Effector memory CD8-positive, alpha-beta T cell (primary cell): ENCODE results near the gene MYL7.

Experiments
- ATAC-seq: fragments of 150-1000 bp; cut with Tn5 transposase; replicated peaks from 2 replicates; pipeline ENCODE4 v1.10.0; 2021; ENCODE audit warnings: mild to moderate bottlenecking, moderate library complexity
- DNase-seq, 3 experiments: peaks; one replicate each; pipeline ENCODE4 v3.0.0; 2021
- H3K27ac Mint-ChIP-seq, 2 donors: one replicate each; pipeline ENCODE4 v1.8.0; 2022; ENCODE audit warnings: mild to moderate bottlenecking in 2 of 2, mixed read lengths in 2 of 2, moderate library complexity in 2 of 2
- H3K27me3 Mint-ChIP-seq, 2 donors: one replicate each; pipeline ENCODE4 v1.8.0; 2022; ENCODE audit warnings: mixed read lengths in 2 of 2
- H3K36me3 Mint-ChIP-seq: one replicate; pipeline ENCODE4 v1.8.0; 2022; ENCODE audit warnings: mild to moderate bottlenecking, moderate library complexity, mixed read lengths; ENCODE audit not compliant: insufficient read depth
- H3K4me1 Mint-ChIP-seq, 2 donors: one replicate each; pipeline ENCODE4 v1.8.0; 2022; ENCODE audit warnings: low read depth in 2 of 2, mixed read lengths in 2 of 2
- H3K4me3 Mint-ChIP-seq, 2 donors: one replicate each; pipeline ENCODE4 v1.8.0; 2022; ENCODE audit warnings: mild to moderate bottlenecking in 2 of 2, mixed read lengths in 2 of 2, moderate library complexity in 2 of 2
- H3K9me3 Mint-ChIP-seq, 2 donors: one replicate each; pipeline ENCODE4 v1.8.0; 2022; ENCODE audit warnings: mixed read lengths in 2 of 2

MYL7 gene

DNA sequence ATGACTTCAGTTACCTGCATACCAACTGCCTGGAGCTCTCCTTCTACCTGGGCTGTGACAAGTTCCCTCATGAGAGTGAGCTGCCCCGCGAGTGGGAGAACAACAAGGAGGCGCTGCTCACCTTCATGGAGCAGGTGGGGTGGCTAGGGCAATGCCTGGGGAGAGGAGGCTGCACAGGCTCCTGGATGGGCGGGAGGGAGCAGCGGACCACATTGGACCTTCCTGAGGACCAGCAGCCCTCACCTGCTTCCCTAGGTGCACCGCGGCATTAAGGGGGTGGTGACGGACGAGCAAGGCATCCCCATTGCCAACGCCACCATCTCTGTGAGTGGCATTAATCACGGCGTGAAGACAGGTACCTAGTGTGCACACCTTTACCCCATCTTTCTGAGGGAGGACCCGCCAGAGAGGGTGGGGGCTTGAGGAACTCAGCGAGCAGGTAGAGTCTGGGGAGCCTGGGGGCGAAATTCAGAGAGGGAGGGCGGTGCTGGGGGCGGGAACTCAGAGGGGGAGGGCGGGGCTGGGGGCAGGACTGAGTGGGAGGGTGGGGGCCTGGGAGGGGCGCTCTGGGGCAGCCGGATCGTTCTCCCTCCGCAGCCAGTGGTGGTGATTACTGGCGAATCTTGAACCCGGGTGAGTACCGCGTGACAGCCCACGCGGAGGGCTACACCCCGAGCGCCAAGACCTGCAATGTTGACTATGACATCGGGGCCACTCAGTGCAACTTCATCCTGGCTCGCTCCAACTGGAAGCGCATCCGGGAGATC is 28.0 kb downstream of the MYL7 start:
- Mint-ChIP-seq H3K9me3 (no peaks in the 10 kb centered on the region), H3K4me1 (peaks cover 0 to 4% of the 10 kb centered on the region in 2 donors), H3K27me3 (peaks cover 0 to 8% of the 10 kb centered on the region in 2 donors), H3K36me3 (no peaks in the 10 kb centered on the region), H3K27ac (no peak overlapping the region), H3K4me3 (no peak overlapping the region)
- ATAC-seq, result no peak
- no peak for DNase-seq

DNA sequence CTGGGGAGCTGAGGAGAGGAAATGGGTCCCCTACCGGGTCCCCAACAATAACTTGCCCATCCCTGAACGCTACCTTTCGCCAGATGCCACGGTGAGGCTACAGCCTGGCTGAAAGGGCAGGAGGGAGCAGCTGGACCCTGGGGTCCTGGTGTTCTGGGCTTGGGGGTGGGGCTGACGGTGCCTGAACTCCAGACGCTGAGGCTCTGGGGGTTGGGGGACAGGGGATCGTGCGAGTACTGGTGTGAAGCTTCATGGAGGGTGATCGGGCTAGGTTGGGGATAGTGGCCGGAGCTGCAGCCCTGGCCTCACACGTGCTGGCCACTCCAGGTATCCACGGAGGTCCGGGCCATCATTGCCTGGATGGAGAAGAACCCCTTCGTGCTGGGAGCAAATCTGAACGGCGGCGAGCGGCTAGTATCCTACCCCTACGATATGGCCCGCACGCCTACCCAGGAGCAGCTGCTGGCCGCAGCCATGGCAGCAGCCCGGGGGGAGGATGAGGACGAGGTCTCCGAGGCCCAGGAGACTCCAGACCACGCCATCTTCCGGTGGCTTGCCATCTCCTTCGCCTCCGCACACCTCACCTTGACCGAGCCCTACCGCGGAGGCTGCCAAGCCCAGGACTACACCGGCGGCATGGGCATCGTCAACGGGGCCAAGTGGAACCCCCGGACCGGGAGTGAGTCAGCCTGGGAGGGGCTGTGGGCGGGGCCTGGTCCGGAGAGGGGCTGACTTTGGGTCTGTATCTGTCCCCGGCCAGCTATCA is 28.7 kb downstream of the MYL7 start:
- H3K9me3 Mint-ChIP-seq, result no peaks in the 10 kb centered on the region
- ATAC-seq, result no peak
- no peak overlapping the region for H3K4me3 Mint-ChIP-seq
- H3K27ac Mint-ChIP-seq, result no peak overlapping the region
- DNase-seq, result no peak
- peaks cover 0 to 16% of the 10 kb centered on the region in 2 donors for H3K27me3 Mint-ChIP-seq
- no peaks in the 10 kb centered on the region for H3K4me1 Mint-ChIP-seq
- H3K36me3 Mint-ChIP-seq, result no peaks in the 10 kb centered on the region

DNA sequence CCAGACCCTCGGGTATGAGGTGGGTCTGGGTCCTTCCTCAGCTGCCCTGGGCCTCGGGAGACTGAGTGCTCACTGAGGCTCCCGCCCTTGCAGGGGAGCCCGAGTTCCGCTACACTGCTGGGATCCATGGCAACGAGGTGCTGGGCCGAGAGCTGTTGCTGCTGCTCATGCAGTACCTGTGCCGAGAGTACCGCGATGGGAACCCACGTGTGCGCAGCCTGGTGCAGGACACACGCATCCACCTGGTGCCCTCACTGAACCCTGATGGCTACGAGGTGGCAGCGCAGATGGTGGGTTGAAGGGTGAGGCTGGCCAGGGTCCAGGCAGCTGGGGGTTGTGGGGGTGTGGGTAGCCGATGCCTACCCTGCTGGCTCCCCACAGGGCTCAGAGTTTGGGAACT is 29.4 kb downstream of the MYL7 start:
- Mint-ChIP-seq H3K4me3 (no peak overlapping the region), H3K27me3 (peaks cover 0 to 21% of the 10 kb centered on the region in 2 donors), H3K4me1 (no peaks in the 10 kb centered on the region), H3K9me3 (no peaks in the 10 kb centered on the region), H3K36me3 (no peaks in the 10 kb centered on the region), H3K27ac (no peak overlapping the region)
- ATAC-seq (no peak), DNase-seq (no peak)

DNA sequence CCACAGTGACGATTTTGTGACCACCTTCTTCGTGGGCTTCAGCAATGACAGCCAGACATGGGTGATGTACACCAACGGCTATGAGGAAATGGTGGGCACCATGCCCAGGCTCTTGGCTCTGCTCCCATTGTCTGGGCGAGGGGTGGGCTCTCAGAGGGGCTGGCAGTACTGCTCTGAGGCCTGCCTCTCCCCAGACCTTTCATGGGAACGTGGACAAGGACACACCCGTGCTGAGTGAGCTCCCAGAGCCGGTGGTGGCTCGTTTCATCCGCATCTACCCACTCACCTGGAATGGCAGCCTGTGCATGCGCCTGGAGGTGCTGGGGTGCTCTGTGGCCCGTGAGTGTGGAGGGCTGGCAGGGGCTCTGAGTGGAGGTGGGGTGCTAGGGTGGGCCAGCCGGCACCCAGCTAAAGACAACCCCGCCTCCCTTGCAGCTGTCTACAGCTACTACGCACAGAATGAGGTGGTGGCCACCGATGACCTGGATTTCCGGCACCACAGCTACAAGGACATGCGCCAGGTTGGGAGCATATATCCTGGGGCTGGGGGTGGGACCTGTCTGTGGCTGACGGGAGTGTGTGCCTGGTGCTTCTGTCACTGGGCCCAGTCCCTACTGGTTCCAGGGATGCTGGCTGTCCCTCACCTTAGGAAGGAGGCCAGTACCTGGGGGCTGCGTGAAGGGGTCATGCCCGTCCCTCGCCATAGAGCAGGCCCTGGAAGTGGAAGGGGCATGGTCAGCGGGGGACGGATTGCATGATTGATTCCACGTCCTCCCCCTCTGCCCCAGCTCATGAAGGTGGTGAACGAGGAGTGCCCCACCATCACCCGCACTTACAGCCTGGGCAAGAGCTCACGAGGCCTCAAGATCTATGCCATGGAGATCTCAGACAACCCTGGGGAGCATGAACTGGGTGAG is 30.2 kb downstream of the MYL7 start:
- no peaks in the 10 kb centered on the region for H3K4me1 Mint-ChIP-seq
- no peak overlapping the region for H3K4me3 Mint-ChIP-seq
- H3K27me3 Mint-ChIP-seq, result peaks cover 5 to 28% of the 10 kb centered on the region in 2 donors
- H3K9me3 Mint-ChIP-seq, result no peaks in the 10 kb centered on the region
- DNase-seq (no peak), ATAC-seq (no peak)
- H3K27ac Mint-ChIP-seq, result no peak overlapping the region
- H3K36me3 Mint-ChIP-seq, result no peaks in the 10 kb centered on the region

DNA sequence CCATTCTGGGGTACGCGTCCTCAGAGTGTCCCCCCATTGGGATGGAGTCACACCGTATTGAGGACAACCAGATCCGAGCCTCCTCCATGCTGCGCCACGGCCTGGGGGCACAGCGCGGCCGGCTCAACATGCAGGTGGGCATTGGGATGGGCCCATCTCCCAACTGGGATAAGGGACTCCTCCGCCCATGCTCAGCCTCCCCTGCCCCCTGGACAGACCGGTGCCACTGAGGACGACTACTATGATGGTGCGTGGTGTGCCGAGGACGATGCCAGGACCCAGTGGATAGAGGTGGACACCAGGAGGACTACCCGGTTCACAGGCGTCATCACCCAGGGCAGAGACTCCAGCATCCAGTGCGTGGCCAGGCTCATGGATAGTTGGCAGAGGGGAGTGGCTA is 31.1 kb downstream of the MYL7 start:
- H3K4me1 Mint-ChIP-seq, result peaks cover 0 to 2% of the 10 kb centered on the region in 2 donors

DNA sequence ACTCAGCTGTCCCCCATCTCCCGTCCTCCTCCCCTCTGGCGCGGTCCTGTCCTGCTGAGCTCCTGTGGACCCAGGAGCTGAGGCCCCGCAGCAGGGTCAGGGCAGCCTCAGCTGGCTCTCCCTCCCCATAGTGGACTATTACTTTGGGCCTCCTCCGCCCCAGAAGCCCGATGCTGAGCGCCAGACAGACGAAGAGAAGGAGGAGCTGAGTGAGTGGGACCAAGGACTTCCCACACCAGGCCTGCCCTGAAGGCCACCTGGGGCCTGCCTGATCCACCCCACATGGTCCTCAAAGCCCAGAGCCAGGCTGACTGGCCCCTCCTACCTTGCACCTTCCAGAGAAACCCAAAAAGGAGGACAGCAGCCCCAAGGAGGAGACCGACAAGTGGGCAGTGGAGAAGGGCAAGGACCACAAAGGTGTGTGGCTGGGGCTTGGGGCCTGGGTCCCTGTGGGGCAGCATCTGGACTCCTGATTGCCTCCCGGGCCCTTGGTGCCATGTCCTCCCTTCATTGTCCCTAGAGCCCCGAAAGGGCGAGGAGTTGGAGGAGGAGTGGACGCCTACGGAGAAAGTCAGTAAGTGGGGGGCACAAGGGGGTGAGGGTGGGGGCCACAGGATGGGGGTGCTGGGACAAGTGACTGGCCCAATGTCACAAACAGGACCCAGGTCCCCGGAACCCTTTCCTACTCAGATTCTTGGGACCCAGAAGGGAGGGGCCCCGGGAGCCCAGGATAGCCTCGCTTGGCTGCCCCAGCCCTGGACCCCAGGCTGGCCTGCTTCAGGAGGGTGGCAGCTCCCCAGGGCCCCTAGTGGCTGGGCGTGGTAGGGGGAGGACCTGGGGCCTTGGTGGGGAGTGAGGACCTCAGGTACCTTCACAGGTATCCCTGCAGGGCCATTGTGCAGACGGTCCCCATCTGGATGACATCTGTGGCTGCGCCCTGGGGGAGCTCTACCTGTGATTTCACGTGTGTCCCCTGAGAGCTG is 32.1 kb downstream of the MYL7 start:
- peaks cover 17 to 41% of the 10 kb centered on the region in 2 donors for H3K27me3 Mint-ChIP-seq
- DNase-seq, result no peak
- no peak for ATAC-seq
- H3K27ac Mint-ChIP-seq, result no peak overlapping the region
- H3K36me3 Mint-ChIP-seq, result no peaks in the 10 kb centered on the region
- H3K4me3 Mint-ChIP-seq, result no peak overlapping the region
- no peaks in the 10 kb centered on the region for H3K9me3 Mint-ChIP-seq
- H3K4me1 Mint-ChIP-seq, result peaks cover 0 to 2% of the 10 kb centered on the region in 2 donors

More for the DNA sequence above, 31.1 kb downstream of the MYL7 start:
- Mint-ChIP-seq H3K36me3 (no peaks in the 10 kb centered on the region), H3K4me3 (no peak overlapping the region), H3K27me3 (peaks cover 15 to 38% of the 10 kb centered on the region in 2 donors), H3K27ac (no peak overlapping the region), H3K9me3 (no peaks in the 10 kb centered on the region)
- DNase-seq (no peak), ATAC-seq (no peak)

DNA sequence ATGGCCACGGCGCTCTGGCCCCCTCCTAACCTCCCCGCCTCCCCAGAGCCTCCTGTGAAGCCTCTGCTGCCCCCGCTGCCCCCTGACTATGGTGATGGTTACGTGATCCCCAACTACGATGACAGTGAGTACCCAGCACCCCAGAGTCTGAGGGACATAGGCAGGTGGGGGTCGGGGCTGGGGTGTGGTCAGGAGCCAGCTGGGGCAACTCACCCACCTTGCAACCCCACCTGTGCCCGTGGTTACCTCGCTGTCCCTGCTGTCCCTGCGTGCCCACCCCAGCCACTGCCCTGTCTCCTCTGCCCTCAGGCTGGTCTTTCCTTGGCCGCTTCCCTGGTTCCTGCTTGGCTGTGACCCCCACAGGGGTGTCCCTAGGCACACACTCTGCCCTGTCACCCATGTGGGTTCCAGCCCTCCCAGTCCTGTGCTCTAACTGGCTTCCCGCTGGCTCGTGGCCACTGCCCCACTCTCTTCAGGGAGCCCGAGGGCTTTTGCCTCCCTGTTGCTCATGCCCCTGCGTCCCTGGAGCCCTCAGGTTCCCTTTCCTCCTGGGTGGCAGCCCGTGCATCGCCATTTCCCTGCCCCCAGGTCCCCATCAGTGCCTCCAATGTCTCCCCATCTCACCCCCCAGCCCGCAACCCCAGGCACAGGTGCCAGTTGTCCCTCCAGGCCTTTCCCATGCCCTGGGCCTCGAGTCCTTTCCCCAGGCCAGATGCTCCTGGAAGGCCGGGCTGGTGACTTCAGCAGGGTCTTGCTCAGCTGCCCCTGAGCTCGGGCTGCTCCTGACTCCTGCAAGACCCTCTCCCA is 33.0 kb downstream of the MYL7 start:
- no peak overlapping the region for H3K27ac Mint-ChIP-seq
- DNase-seq (no peak), ATAC-seq (no peak)
- H3K27me3 Mint-ChIP-seq, result peaks cover 22 to 48% of the 10 kb centered on the region in 2 donors
- no peaks in the 10 kb centered on the region for H3K36me3 Mint-ChIP-seq
- no peak overlapping the region for H3K4me3 Mint-ChIP-seq
- peaks cover 0 to 3% of the 10 kb centered on the region in 2 donors for H3K4me1 Mint-ChIP-seq
- H3K9me3 Mint-ChIP-seq, result no peaks in the 10 kb centered on the region

DNA sequence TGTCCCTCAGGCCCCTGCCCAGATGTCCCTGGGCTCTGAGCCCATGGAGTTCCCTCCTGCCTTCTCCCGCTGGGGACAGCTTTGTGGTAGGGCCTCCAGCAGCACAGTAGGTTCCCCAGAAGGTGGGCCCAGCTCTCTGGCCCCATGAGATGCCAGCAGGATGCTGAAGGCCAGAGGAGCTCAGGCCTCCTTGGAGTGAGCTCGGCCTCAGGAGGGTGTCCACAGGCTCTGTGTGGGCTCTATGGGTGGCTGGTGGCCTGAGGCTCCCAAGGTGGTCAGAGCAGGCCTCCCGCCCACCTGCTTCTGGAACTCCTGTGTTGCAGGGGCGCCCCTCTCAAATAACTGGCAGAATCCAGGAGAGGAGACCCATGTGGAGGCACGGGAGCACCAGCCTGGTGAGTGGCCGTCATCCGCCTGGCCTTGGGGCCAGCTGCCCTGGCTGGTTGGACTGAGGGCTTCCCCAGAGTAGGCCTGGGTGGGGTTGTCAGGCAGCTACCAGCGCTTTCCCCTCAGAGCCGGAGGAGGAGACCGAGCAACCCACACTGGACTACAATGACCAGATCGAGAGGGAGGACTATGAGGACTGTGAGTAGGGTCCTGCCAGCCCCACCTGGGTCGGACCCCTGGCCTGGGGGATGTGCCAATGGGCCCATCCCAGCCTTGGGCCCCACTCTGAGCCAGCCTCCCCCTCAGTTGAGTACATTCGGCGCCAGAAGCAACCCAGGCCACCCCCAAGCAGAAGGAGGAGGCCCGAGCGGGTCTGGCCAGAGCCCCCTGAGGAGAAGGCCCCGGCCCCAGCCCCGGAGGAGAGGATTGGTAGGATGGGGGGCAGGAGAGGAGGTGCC is 33.8 kb downstream of the MYL7 start:
- H3K36me3 Mint-ChIP-seq, result no peaks in the 10 kb centered on the region

DNA sequence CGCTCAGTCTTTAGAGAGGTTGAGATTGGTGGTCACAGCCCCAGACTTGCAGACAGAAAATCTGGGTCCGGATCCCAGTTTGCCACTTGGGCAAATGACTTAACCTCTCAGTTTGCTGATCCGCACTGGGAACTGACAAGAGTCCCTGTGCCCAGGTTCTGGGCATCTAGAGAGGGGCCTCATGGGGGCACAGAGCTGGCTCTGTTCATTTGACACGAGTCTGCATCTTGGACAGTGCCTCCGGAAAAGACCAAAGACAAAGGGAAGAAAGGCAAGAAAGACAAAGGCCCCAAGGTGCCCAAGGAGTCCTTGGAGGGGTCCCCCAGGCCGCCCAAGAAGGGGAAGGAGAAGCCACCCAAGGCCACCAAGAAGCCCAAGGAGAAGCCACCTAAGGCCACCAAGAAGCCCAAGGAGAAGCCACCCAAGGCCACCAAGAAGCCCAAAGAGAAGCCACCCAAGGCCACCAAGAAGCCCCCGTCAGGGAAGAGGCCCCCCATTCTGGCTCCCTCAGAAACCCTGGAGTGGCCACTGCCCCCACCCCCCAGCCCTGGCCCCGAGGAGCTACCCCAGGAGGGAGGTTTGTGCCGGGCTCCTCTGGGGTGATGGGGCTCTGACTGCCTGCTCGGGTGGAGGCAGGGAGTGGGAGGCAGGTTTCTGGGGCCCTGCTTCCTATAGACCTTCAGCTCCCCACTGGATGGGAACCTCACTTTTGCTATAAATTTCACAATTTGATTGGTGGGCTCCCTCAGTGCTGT is 34.6 kb downstream of the MYL7 start:
- Mint-ChIP-seq H3K4me3 (no peak overlapping the region), H3K9me3 (no peaks in the 10 kb centered on the region), H3K27ac (no peak overlapping the region), H3K27me3 (peaks cover 31 to 60% of the 10 kb centered on the region in 2 donors), H3K36me3 (no peaks in the 10 kb centered on the region), H3K4me1 (peaks cover 0 to 3% of the 10 kb centered on the region in 2 donors)
- ATAC-seq, result no peak
- no peak for DNase-seq

More for the DNA sequence above, 33.8 kb downstream of the MYL7 start:
- Mint-ChIP-seq H3K9me3 (no peaks in the 10 kb centered on the region), H3K4me3 (no peak overlapping the region), H3K4me1 (peaks cover 0 to 3% of the 10 kb centered on the region in 2 donors), H3K27me3 (peaks cover 30 to 55% of the 10 kb centered on the region in 2 donors), H3K27ac (no peak overlapping the region)
- DNase-seq, result no peak
- ATAC-seq, result no peak

DNA sequence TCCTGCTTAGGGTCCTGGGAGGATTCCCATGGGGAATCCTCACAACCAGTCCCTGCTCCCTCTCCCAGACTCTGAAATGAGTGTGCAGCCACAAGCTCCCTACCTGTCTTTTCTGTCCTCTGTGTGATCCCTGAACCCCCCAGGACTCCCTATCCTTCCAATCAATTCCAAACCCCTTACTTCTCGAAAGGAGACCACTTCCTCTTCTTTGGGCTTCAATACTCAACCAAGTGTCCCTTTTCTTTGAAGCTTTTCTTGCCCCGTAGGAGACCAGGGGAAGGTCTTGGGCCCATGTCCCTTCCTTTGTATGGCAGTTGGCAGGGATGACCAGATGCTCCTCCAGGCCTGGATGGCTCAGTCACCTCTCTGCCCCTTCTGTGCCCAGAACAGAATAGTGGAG is 35.3 kb downstream of the MYL7 start:
- DNase-seq (no peak), ATAC-seq (no peak)
- Mint-ChIP-seq H3K4me3 (peak overlapping the region; percentile 18 to 50), H3K9me3 (no peaks in the 10 kb centered on the region), H3K27ac (no peak overlapping the region), H3K4me1 (peaks cover 0 to 3% of the 10 kb centered on the region in 2 donors), H3K27me3 (peaks cover 31 to 61% of the 10 kb centered on the region in 2 donors), H3K36me3 (no peaks in the 10 kb centered on the region)
